H1 (cell line): ENCODE data around the gene LPP. TPM values are rescaled to one million over a fixed set of nuclear protein-coding genes. Genes with fewer than 3 reads are reported as not detected.

ENCODE experiments used
- CTCF ChIA-PET: fragments of 300-600 bp; sonication (Branson Sonifier 250); formaldehyde crosslinking; loops from one replicate; lab custom pipeline; 2021; ENCODE audit not compliant: partially characterized antibody; lab: Charles Lee
- POLR2A ChIA-PET: fragments of 300-600 bp; sonication (Branson Sonifier 250); formaldehyde crosslinking; loops from one replicate; lab custom pipeline; 2021; ENCODE audit warnings: inconsistent platforms; ENCODE audit not compliant: partially characterized antibody; lab: Charles Lee
- DNase-seq, 2 experiments: peaks; one replicate each; pipeline versions ENCODE4 v3.0.0 to v3.0.0-alpha.2; 2010 to 2022; ENCODE audit warnings: low spot score in 2 of 2, low read depth in 1 of 2, mixed read lengths in 1 of 2
- FAIRE-seq: peaks from 2 replicates; lab custom pipeline; 2011; peaks lifted over from hg19 to GRCh38; lab: Jason Lieb, UNC
- H2AFZ ChIP-seq: 2 replicates; pipeline ENCODE4 v1.8.1; 2012; ENCODE audit warnings: low read length, inconsistent platforms
- H2AK5ac ChIP-seq: 2 replicates; pipeline ENCODE4 v1.6.1; 2013; ENCODE audit warnings: low read depth, low read length
- H2BK120ac ChIP-seq: replicated peaks from 2 replicates; pipeline ENCODE3; 2013; ENCODE audit warnings: low read depth, low read length, inconsistent platforms
- H2BK12ac ChIP-seq: 2 replicates; pipeline ENCODE4 v1.6.1; 2013; ENCODE audit warnings: low read depth, low read length
- H2BK15ac ChIP-seq: 2 replicates; pipeline ENCODE4 v1.6.1; 2013; ENCODE audit warnings: low read length
- H2BK20ac ChIP-seq: 2 replicates; pipeline ENCODE4 v1.6.1; 2013; ENCODE audit warnings: low read length
- H2BK5ac ChIP-seq: 2 replicates; pipeline ENCODE4 v1.6.1; 2013; ENCODE audit warnings: low read depth, low read length
- H3K14ac ChIP-seq: 2 replicates; pipeline ENCODE4 v1.6.1; 2013; ENCODE audit warnings: inconsistent platforms; ENCODE audit not compliant: insufficient read length
- H3K18ac ChIP-seq: 2 replicates; pipeline ENCODE4 v1.6.1; 2013; ENCODE audit warnings: low read length; ENCODE audit errors: extremely low read depth
- H3K23ac ChIP-seq: 2 replicates; pipeline ENCODE4 v1.6.1; 2013; ENCODE audit warnings: inconsistent platforms; ENCODE audit not compliant: insufficient read length
- H3K23me2 ChIP-seq: 2 replicates; pipeline ENCODE4 v1.6.1; 2013; ENCODE audit warnings: low read depth, low read length
- H3K27ac ChIP-seq: 2 replicates; pipeline ENCODE4 v1.6.1; 2011; ENCODE audit warnings: low read depth, low read length, inconsistent platforms
- H3K27me3 ChIP-seq, 4 experiments: replicated peaks in 1 of 4; 1 replicate in 1 of 4; 2 replicates in 3 of 4; pipeline versions ENCODE4 v1.6.1 to v1.8.1; 2011 to 2013; ENCODE audit warnings: low read length in 3 of 4, mild to moderate bottlenecking in 3 of 4, inconsistent platforms in 2 of 4, mixed read lengths in 2 of 4, moderate library complexity in 1 of 4; ENCODE audit not compliant: control insufficient read depth in 3 of 4, insufficient read depth in 3 of 4; ENCODE audit errors: extremely low read depth in 1 of 4
- H3K36me3 ChIP-seq, 4 experiments: 2 replicates each; pipeline versions ENCODE4 v1.6.1 to v1.8.1; 2011 to 2013; ENCODE audit warnings: mild to moderate bottlenecking in 4 of 4, low read length in 3 of 4, moderate library complexity in 2 of 4, control low read depth in 1 of 4, inconsistent platforms in 1 of 4; ENCODE audit not compliant: insufficient read depth in 4 of 4, control insufficient read depth in 2 of 4
- H3K4ac ChIP-seq: replicated peaks from 2 replicates; pipeline ENCODE3; 2013; ENCODE audit warnings: low read length, low read depth, mixed read lengths, inconsistent platforms; ENCODE audit not compliant: insufficient read length
- H3K4me1 ChIP-seq, 4 experiments: replicated peaks in 1 of 4; 1 replicate in 1 of 4; 2 replicates in 3 of 4; pipeline versions ENCODE4 v1.6.1 to v1.8.1; 2011 to 2013; ENCODE audit warnings: low read length in 3 of 4, inconsistent platforms in 2 of 4, mixed read lengths in 1 of 4; ENCODE audit not compliant: insufficient read depth in 4 of 4, control insufficient read depth in 3 of 4
- H3K4me2 ChIP-seq, 2 experiments: 2 replicates each; pipeline versions ENCODE4 v1.6.1 to v1.8.1; 2011 to 2013; ENCODE audit warnings: low read depth in 2 of 2, low read length in 2 of 2, control low read depth in 1 of 2, inconsistent platforms in 1 of 2, mild to moderate bottlenecking in 1 of 2; ENCODE audit not compliant: insufficient read depth in 1 of 2
- H3K4me3 ChIP-seq, 4 experiments: fragments of 200-600, 300-600 bp in 1 of 4; sonication (generic), shearing (Covaris generic), sonication (Bioruptor Twin) in 1 of 4; 2 replicates each; pipeline versions ENCODE4 v1.5.1 to v1.8.1; 2011 to 2016; ENCODE audit warnings: low read length in 4 of 4, low read depth in 3 of 4, control low read depth in 2 of 4, inconsistent platforms in 2 of 4, mild to moderate bottlenecking in 2 of 4, mixed read lengths in 1 of 4, moderate library complexity in 1 of 4; ENCODE audit not compliant: insufficient read depth in 2 of 4; ENCODE audit errors: extremely low read depth in 1 of 4
- H3K56ac ChIP-seq: replicated peaks from 2 replicates; pipeline ENCODE3; 2013; ENCODE audit warnings: low read depth, mild to moderate bottlenecking, mixed read lengths, low read length, inconsistent platforms; ENCODE audit not compliant: insufficient read length
- H3K79me1 ChIP-seq: 2 replicates; pipeline ENCODE4 v1.6.1; 2013; ENCODE audit warnings: low read depth, low read length, control low read depth
- H3K79me2 ChIP-seq, 2 experiments: 2 replicates each; pipeline versions ENCODE4 v1.6.1 to v1.8.1; 2012 to 2013; ENCODE audit warnings: low read length in 2 of 2, mild to moderate bottlenecking in 2 of 2, inconsistent platforms in 1 of 2; ENCODE audit not compliant: insufficient read depth in 2 of 2, control insufficient read depth in 1 of 2
- H3K9ac ChIP-seq, 4 experiments: replicated peaks in 1 of 4; 1 replicate in 1 of 4; 2 replicates in 3 of 4; pipeline versions ENCODE4 v1.6.1 to v1.8.1; 2011 to 2013; ENCODE audit warnings: low read depth in 3 of 4, low read length in 3 of 4, control low read depth in 2 of 4, mild to moderate bottlenecking in 2 of 4, moderate library complexity in 2 of 4, inconsistent platforms in 1 of 4; ENCODE audit errors: extremely low read depth in 1 of 4
- H3K9me3 ChIP-seq, 2 experiments: 2 replicates each; pipeline versions ENCODE4 v1.6.1 to v1.8.1; 2012 to 2013; ENCODE audit warnings: mild to moderate bottlenecking in 2 of 2, moderate library complexity in 2 of 2, control low read depth in 1 of 2, inconsistent platforms in 1 of 2, low read depth in 1 of 2, low read length in 1 of 2, mixed read lengths in 1 of 2; ENCODE audit not compliant: insufficient read depth in 2 of 2
- H4K20me1 ChIP-seq, 2 experiments: replicated peaks in 1 of 2; 2 replicates each; pipeline versions ENCODE3 to v1.8.1; 2011 to 2013; ENCODE audit warnings: inconsistent platforms in 2 of 2, low read length in 2 of 2, mild to moderate bottlenecking in 1 of 2; ENCODE audit not compliant: insufficient read depth in 2 of 2, control insufficient read depth in 1 of 2
- H4K5ac ChIP-seq: 2 replicates; pipeline ENCODE4 v1.6.1; 2013; ENCODE audit warnings: low read length, low read depth, mixed read lengths, inconsistent platforms; ENCODE audit not compliant: insufficient read length
- H4K8ac ChIP-seq: 2 replicates; pipeline ENCODE4 v1.8.0; 2013; ENCODE audit warnings: mild to moderate bottlenecking, moderate library complexity, low read length, inconsistent platforms; ENCODE audit not compliant: insufficient read depth; ENCODE audit errors: extremely low read depth
- H4K91ac ChIP-seq: replicated peaks from 2 replicates; pipeline ENCODE3; 2013; ENCODE audit warnings: low read length, mixed read lengths, inconsistent platforms; ENCODE audit not compliant: insufficient read length
- BRCA1 ChIP-seq: IDR thresholded peaks from 2 replicates; pipeline ENCODE4 v1.6.1; 2012; ENCODE audit warnings: low read depth, low read length, improper control_type of control experiment
- CBX8 ChIP-seq: fragments of 300-800, 300-1000 bp; sonication (generic); IDR thresholded peaks from 2 replicates; pipeline ENCODE4 v1.7.1; 2016; ENCODE audit warnings: low read depth, low read length, borderline replicate concordance
- CHD2 ChIP-seq: IDR thresholded peaks from 2 replicates; pipeline ENCODE4 v1.6.1; 2012; ENCODE audit warnings: low read length, improper control_type of control experiment
- CTBP2 ChIP-seq: IDR thresholded peaks from 2 replicates; pipeline ENCODE4 v1.7.0; 2011; ENCODE audit warnings: borderline replicate concordance, mild to moderate bottlenecking, moderate library complexity, mixed read lengths, low read length; ENCODE audit not compliant: insufficient read depth, insufficient read length
- CTCF ChIP-seq, 3 experiments: IDR thresholded peaks; 1 replicate in 2 of 3; 2 replicates in 1 of 3; pipeline versions ENCODE4 v1.5.1 to v1.6.1; 2011; ENCODE audit warnings: low read length in 3 of 3, mild to moderate bottlenecking in 3 of 3, inconsistent platforms in 2 of 3, low read depth in 1 of 3, moderate library complexity in 1 of 3; ENCODE audit not compliant: insufficient read depth in 1 of 3; ENCODE audit errors: control extremely low read depth in 1 of 3
- EZH2 ChIP-seq: fragments of 200-600 bp; sonication (generic); IDR thresholded peaks from 2 replicates; pipeline ENCODE4 v1.7.1; 2012; ENCODE audit warnings: low read depth, mild to moderate bottlenecking, moderate library complexity, low read length, inconsistent platforms; ENCODE audit not compliant: severe bottlenecking
- POLR2AphosphoS5 ChIP-seq: IDR thresholded peaks from 2 replicates; pipeline ENCODE4 v1.6.1; 2011; ENCODE audit warnings: low read depth, low read length
- RAD21 ChIP-seq, 2 experiments: IDR thresholded peaks in 1 of 2; conservative IDR thresholded peaks in 1 of 2; 2 replicates each; pipeline ENCODE4 v1.6.1; 2011; ENCODE audit warnings: low read depth in 2 of 2, low read length in 2 of 2, improper control_type of control experiment in 1 of 2, inconsistent platforms in 1 of 2, mild to moderate bottlenecking in 1 of 2, moderate library complexity in 1 of 2
- SIRT6 ChIP-seq: IDR thresholded peaks from one replicate; pipeline ENCODE4 v1.7.1; 2012; ENCODE audit warnings: low read length, inconsistent platforms
- SP2 ChIP-seq: IDR thresholded peaks from 2 replicates; pipeline ENCODE4 v1.6.1; 2012; ENCODE audit warnings: mild to moderate bottlenecking, low read length, inconsistent platforms
- TEAD4 ChIP-seq: IDR thresholded peaks from 2 replicates; pipeline ENCODE4 v1.6.1; 2012; ENCODE audit warnings: low read depth, low read length, inconsistent platforms, mixed read lengths
- ZNF274 ChIP-seq: IDR thresholded peaks from 2 replicates; pipeline ENCODE4 v1.7.0; 2012; ENCODE audit warnings: low read length, borderline replicate concordance; ENCODE audit errors: extremely low read depth
- WGBS, 2 experiments: shearing (Covaris generic) in 1 of 2; methylation state at CpG; one replicate each; pipeline versions ENCODE4 v1.1.6 to v1.1.7; 2013 to 2015; ENCODE audit warnings: low lambda C conversion rate in 2 of 2, mixed read lengths in 2 of 2, inconsistent platforms in 1 of 2, low coverage in 1 of 2, missing lambda C conversion rate in 1 of 2; ENCODE audit not compliant: insufficient replicate concordance in 2 of 2, insufficient coverage in 1 of 2, insufficient read length in 1 of 2; ENCODE audit errors: extremely low coverage in 1 of 2, missing lambda C conversion rate in 1 of 2; 5-methylcytosine and 5-hydroxymethylcytosine counted together
- polyA plus RNA-seq, 7 experiments: library from polyadenylated mRNA; depleted of rRNA in 3 of 7; stranded (reverse) in 5 of 7; unstranded in 2 of 7; fragments of >200 nt in 5 of 7; fragments of 200-250 nt in 2 of 7; gene quantifications; 1 replicate in 5 of 7; 2 replicates in 1 of 7; 4 replicates in 1 of 7; pipeline versions ENCODE4 v1.2.1 to v1.2.3, GENCODE V29; 2011 to 2013; ENCODE audit warnings: missing spikeins in 2 of 7, mixed read lengths in 2 of 7
- total RNA-seq: library from RNA; stranded (reverse); fragmentation: NEBNext Ultra II Directional; extraction: Animal tissue kit (Norgen Biotek cat#: 25700); gene quantifications from 2 replicates; pipeline ENCODE4 v1.2.1, GENCODE V29; 2021

Gene LPP
- total and polyA plus RNA-seq, 2 of the 8 experiments (the other 6 are each of a cell fraction or from before 2014, with no cell fraction given): 10.0 to 53.3 TPM

DNA sequence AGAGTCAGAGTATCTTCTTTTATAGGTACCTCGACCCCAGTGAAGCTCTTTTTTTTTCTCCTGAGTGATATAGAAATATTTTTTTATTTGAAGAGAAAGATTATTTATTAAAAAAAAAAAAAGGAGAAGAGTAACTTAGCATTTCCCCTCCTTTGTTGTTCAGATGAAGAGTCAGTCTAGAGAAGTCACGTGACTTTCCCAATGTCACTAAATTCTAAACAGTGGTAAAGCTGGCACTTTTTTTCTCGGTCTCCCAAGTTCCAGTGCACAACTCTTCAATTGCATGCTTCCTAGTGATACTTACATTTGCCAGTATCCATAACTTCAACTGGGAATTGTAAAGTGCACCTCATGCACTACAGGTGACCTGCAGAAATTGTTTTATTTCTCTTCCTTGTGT is 448.7 kb downstream of the LPP start:
- no peak overlapping the region for H3K4ac ChIP-seq
- no peaks in the 10 kb centered on the region for H3K79me2 ChIP-seq
- H2BK120ac ChIP-seq: no peak overlapping the region
- no peaks in the 10 kb centered on the region for H3K9me3 ChIP-seq
- POLR2A ChIA-PET: no interaction called here
- no peak overlapping the region for H3K4me2 ChIP-seq
- H4K91ac ChIP-seq: no peak overlapping the region
- no peak for FAIRE-seq
- H3K36me3 ChIP-seq: no peaks in the 10 kb centered on the region
- H3K4me3 ChIP-seq: no peak overlapping the region
- no peak overlapping the region for H2AK5ac ChIP-seq
- H3K56ac ChIP-seq: no peak overlapping the region
- 92% methylated on average over 3 of the region's 3 CpGs; no CpG with 5 or more reads in 1 of the 2 experiments for WGBS, 2 experiments
- no peaks in the 10 kb centered on the region for H3K79me1 ChIP-seq
- no peak overlapping the region for H4K5ac ChIP-seq
- CTCF ChIA-PET: interaction anchor here (0.6 kb wide), 1 partner anchor 322 kb away, joined by 3 read pairs; no protein-coding TSS in a partner anchor
- H4K20me1 ChIP-seq: peaks cover 0 to 1% of the 10 kb centered on the region in 2 experiments
- H2BK5ac ChIP-seq: no peak overlapping the region
- no peak overlapping the region for H3K9ac ChIP-seq
- no peak overlapping the region for H2BK20ac ChIP-seq
- no peak for DNase-seq
- H3K27ac ChIP-seq: no peak overlapping the region
- no peak overlapping the region for H2AFZ ChIP-seq
- no peak overlapping the region for H2BK15ac ChIP-seq
- no peak overlapping the region for H2BK12ac ChIP-seq
- no peaks in the 10 kb centered on the region for H3K4me1 ChIP-seq
- no peaks in the 10 kb centered on the region; the same call in 1 of the 2 replicates for H3K23me2 ChIP-seq
- no peak overlapping the region for H3K14ac ChIP-seq
- no peak overlapping the region for H4K8ac ChIP-seq
- H3K23ac ChIP-seq: no peak overlapping the region
- no peaks in the 10 kb centered on the region for H3K27me3 ChIP-seq
- no peak overlapping the region for H3K18ac ChIP-seq
- no peak for TF ChIP-seq CTCF (IDR thresholded peaks at IDR 0.05; ENCODE audit: control extremely low read depth in 1 of 3, insufficient read depth in 1 of 3, low read depth in 1 of 3, low read length in 3 of 3)
- TF ChIP-seq BRCA1: no peak
- TF ChIP-seq SIRT6: no peak
- no peak for TF ChIP-seq CHD2
- TF ChIP-seq CTBP2: no peak
- TF ChIP-seq POLR2AphosphoS5: no peak
- no peak for TF ChIP-seq TEAD4
- no peak for TF ChIP-seq ZNF274
- no peak for TF ChIP-seq SP2
- no peak for TF ChIP-seq CBX8
- no peak for TF ChIP-seq RAD21 (IDR thresholded peaks at IDR 0.05 in 1 of 2, conservative IDR thresholded peaks at IDR 0.05 in 1 of 2; ENCODE audit: low read depth in 2 of 2, low read length in 2 of 2)
- no peak for TF ChIP-seq EZH2
